HG03280 (cell line): Measurements from ENCODE around the gene KLHL25.
A peak's percentile ranks its signal among the peaks of the same experiment; 100 is the strongest.
"Not testable (repeated sequence)": the region's sequence is repeated elsewhere in the genome, so short reads cannot be mapped to it uniquely, and the experiment has no call there.

ENCODE experiments used
- ATAC-seq: cut with Tn5 transposase; IDR thresholded peaks from one replicate; pipeline ENCODE4 v1.9.1; 2021; ENCODE audit warnings: mild to moderate bottlenecking, moderate library complexity; ENCODE audit not compliant: unreplicated experiment

KLHL25 gene

DNA sequence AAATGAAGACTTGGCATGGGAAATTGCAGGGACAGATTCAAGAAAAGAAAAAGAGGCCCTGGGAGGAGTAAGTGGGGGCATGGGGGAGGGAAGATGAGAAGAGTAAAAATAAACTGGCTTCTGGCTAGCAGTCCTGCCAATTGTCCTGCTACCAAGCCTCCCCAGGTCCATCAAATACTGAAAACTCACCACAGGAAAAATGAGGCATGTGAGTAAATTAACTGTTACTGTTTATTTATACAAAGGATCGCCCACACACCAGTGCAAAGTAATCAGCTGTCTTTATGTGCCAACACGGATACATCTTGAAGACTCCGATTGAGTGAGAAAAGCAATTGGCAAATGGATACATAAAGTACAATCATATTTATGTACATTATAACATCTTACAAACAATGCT is 10.7 kb upstream of the KLHL25 start:
- ATAC-seq: no peak

GRCh38 chr15:85804481-85805170 is 9.9 kb upstream of the KLHL25 start:
- ATAC-seq: no peak

DNA sequence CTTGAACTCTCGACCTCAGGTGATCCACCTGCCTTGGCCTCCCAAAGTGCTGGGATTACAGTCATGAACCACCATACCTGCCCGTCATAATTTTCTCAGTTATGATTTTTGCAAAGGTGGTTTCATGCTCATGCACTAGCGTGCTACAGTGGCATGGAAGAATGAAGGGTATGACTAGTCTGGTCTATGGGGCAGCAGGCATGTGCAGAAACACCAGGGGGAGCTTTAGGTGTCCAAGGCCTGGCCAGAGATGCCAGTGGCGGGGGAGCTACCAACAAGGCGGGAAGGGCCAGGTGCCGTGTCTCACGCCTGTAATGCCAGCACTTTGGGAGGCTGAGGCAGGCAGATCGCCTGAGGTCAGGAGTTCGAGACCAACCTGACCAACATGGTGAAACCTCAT is 7.9 kb upstream of the KLHL25 start:
- not testable (repeated sequence) for ATAC-seq

GRCh38 chr15:85800478-85801123 is 5.9 kb upstream of the KLHL25 start:
- ATAC-seq: no peak

DNA sequence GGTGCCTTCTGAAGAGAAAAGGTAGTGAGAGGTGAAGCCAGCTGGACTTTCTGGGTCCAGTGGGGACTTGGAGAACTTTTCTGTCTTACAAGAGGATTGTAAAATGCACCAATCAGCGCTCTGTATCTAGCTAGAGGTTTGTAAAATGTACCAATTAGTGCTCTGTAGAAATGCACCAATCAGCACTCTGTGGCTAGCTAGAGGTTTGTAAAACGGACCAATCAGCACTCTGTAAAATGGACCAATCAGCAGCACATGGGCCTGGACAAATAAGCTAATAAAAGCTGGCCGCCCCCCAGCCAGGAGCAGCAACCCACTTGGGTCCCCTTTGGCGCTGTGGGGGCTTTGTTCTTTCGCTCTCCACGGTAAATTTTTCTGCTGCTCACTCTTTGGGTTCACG is 1.6 kb upstream of the KLHL25 start:
- not testable (repeated sequence) for ATAC-seq

- ATAC-seq: no peak
These were observed 896 bp upstream of the KLHL25 start for GRCh38 chr15:85795337-85796305.

GRCh38 chr15:85793641-85794597 is 806 bp downstream of the KLHL25 start:
- ATAC-seq: peak; percentile 36

- ATAC-seq: no peak
These were observed 1.7 kb downstream of the KLHL25 start for GRCh38 chr15:85792912-85793590.

GRCh38 chr15:85792102-85792731 is 2.5 kb downstream of the KLHL25 start:
- ATAC-seq: no peak

DNA sequence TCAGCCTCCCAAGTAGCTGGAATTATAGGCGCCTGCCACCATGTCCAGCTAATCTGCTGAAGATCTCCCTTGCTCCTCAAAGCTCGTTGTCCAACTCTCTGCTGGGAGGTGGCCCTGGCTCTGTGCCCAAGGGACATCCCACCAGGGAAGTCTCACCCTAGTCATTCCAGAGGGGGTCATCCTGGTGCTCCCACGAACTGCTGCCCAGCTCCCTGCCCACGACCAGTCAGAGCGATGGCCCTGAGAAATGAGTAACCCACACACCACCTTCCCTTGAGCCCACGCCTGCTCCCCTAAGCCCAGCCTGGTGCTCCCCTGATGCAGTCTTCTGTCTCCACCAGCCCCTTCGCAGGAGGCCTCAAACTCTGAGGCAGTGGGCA is 5.2 kb downstream of the KLHL25 start:
- no peak for ATAC-seq

- ATAC-seq: no peak
These were observed 5.8 kb downstream of the KLHL25 start for GRCh38 chr15:85788771-85789495.

DNA sequence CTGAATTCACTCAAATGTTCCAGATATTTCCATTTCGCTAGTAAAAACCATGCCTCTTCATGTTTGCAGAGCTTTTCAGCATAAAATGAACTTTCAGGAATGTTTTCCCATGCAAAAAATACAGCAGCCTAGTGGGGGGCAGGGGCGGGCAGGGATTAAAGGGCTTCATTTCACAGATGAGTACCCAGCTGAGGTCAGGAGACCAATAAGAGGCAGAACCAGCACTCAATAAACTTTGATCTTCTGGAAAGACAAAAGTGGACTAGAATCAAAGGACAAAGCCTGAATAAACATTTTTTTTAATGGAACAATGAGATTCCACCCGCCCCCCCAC is 8.0 kb downstream of the KLHL25 start:
- no peak for ATAC-seq

DNA sequence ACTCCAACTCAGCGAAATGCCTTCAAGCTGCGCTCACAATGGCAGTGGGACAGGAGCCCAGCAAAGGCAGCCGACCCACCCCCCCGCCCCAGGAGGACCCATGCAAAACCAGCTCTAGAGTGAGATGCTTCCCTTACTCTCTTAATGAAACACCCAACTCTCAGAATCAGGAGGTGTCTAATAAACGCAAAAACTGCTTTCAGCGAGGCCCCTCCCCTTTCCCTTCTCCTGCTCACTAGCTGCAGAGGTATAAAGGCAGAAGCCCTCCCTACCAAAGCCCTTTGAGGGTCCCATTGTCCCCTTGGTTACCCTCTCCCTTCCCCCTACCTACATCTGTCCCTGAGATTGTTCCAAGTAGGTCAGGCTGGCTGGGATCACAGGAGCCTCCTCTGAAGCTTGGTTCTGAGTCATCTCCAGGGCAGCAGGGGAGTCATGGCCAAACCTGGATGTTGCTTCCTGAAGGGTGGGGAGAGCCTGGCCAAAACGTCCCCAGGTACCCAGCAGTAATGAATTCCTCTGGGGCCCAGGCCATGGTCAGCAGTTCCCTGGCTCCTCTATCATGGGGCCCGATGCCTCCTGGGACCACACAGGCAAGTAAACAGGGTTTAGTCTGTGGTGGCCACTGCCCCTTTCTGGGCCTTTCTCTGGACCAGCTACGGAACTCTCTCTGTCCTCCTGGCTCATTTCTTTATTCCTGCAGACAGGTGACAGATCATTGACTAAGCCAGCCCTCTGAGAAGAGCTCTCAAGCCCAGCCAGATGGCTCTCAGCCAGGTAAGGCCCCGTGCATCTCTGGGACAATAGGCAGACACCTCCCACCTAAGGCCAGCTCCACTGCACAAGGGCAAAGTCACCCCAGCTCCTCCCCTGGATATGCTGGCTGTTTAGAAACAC is 8.6 kb downstream of the KLHL25 start:
- ATAC-seq: no peak

GRCh38 chr15:85782064-85782463 is 12.7 kb downstream of the KLHL25 start:
- ATAC-seq: no peak

- no peak for ATAC-seq
These were observed 13.6 kb downstream of the KLHL25 start for GRCh38 chr15:85781099-85781498.

DNA sequence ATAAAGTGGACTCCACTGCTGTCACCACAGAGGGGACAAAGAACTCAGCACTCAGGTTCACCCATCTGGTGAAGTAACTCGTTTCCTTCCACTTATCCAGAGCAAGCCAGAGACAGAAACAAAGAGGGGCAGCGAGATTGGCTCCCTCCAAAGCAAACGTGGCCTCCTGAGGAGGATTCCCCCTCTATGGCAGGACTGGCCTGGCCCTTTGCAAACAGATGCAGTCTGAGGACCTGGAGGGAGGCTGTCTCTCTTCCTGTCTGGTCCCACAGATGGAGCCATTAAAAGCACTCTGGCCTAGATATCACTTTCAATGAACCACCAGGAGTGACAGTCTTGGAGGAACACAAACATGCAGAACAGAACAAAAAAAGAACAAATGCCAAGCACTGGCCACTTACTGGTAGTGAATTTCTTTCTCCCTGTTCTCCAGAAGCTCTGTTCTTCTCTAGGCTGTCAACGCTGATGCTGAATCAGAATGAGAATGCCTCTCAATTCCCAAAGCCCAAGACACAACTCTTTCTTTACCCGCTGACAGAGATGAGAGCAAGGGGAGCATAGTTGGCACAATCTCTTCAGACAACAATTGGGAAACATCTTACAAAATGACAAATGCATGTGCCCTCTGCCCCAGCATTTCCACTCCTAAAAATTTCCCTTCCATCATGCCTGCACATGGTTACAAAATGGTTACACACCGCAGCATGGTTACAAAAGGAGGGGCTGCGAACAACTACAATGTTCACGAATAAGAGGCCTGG is 14.3 kb downstream of the KLHL25 start:
- ATAC-seq: no peak

DNA sequence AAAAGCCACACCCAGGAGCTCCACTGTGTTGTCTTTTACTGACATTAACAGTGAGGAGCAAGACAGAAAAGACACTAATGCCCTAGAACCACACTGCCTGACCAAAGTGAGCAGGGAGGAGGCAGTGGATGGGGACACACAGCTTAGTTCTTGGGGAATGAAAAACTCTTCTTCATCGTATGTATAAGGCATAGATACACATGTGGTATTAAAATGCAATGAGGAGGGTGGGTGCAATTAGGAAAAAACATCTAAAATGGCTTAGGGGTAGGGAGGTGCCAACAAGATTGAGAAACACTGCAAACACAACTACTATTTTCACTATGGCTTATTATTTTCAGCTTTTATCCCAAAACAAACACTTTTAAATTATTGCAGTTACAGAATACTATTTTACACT is 15.5 kb downstream of the KLHL25 start:
- no peak for ATAC-seq
